Ecto neural progenitor cell (in vitro differentiated cells): ENCODE data around the gene HK3.
A peak's percentile ranks its signal among the peaks of the same experiment; 100 is the strongest.

Source experiments
- DNase-seq: peaks from one replicate; pipeline ENCODE4 v3.0.0-alpha.2; 2018; ENCODE audit warnings: low spot score

HK3 gene

DNA sequence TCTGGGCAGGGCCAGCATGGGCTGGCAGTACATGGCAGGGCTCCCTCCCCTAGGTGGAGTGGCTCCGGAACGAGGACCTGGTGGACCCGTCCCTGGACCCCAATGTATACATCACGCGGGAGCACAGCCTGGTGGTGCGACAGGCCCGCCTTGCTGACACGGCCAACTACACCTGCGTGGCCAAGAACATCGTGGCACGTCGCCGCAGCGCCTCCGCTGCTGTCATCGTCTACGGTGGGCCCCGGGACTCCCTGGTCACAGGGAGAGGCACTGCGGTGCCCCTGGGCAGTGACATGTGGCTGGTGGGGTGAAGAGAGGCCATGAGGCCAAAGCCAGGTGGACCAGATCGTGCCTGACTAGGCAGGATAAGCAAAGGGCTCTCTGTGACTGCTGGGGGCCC, 30.4 kb downstream of the HK3 start:
- DNase-seq = no peak

DNA sequence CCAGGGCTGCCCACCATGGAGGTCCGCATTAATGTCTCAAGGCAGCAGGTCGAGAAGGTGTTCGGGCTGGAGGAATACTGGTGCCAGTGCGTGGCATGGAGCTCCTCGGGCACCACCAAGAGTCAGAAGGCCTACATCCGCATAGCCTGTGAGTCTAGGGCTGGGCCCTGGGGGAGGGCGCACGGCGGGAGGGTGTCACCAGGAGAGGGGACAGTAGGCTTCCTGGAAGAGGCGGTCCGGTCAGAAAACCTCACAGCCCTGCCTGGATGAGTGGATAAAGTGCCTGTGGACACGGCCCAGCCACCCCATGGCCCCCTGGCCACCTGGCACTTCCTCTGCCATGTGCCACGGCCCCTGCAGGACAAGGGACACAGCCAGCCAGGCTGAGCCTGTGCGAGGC, 31.0 kb downstream of the HK3 start:
- no peak for DNase-seq

DNA sequence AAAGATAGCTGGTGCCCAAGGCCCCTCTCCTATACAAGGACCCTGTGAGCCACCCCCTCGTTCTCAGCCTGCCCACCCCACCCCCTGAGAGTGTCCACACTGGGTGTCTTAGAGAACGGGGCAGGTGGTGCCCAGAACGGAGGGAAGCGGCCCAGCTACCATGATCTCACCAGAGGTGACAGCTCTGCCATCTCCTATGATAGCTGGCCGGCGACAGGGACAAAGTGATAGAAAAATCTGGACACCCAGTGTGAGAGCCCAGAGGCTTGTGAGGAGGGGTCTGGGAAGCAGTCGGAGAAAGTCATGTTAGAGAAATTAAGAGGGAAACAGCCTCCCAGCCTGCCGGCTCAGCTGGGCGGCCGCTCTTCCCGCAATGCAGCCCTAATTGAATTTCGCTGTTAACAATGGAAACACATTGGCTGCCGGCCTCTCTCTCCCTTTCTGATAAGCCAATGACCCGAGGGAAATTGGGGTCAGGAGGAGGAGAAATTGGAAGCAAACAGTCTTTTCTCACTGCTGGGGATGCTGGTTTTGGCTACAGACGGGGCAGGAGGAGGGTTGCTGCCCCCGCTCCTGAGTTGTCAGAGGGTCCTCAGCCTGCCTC, 32.3 kb downstream of the HK3 start:
- peak; percentile 85 for DNase-seq

DNA sequence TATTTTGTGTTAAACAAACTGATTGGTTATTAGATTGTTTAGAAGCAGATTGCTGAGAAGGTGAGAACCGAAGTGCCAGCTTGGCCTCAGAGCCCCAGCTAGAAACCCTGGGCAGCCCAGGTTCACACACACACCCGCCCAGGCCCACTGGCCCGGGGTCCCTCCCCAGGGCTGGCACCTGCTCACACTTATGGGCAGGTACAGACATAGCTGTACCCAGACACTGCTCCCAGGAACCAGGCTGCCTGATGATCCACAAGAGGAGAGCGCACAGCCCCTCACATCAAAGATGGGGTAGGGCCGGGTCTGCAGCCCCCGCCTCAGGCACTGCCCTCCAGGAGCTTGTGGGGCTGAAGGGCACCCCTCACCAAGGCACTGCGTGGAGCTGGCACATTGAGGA, 33.2 kb downstream of the HK3 start:
- no peak for DNase-seq

DNA sequence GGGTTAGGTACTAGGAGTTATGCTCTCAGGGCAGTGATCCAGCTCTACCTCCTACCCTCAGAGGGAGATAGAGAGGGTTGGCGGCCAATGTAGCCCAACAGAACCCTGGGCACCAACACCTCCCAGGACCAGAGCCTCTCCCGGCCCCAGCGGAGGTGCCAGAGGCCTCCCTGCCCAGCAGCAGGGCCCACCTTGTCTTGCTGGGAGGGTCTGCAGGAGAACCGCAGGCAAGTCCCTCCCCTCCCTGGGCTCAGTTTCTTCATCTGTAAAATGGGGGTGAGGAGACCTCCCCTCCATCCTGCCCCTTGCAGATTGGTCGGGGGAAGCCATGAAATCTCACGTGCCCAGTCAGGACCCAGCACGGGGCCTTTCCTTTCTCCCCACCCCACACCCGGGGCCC, 34.4 kb downstream of the HK3 start:
- no peak for DNase-seq

DNA sequence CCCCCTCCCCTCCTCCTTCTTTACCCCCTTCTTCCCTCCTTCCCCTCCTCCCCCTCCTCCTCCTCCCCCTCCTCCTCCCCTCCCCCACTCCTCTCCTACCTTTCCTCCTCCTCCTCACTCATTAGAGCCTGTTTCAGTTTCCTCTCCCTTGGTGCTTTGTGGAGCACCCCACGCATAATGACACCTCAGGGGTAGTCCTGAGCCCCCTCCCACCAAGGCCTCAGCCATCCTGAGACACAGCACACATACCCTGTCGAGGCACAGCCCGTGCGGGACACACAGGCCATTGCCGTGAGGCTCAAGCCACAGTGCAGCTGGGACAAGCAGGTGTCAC, 35.4 kb downstream of the HK3 start:
- DNase-seq = no peak

DNA sequence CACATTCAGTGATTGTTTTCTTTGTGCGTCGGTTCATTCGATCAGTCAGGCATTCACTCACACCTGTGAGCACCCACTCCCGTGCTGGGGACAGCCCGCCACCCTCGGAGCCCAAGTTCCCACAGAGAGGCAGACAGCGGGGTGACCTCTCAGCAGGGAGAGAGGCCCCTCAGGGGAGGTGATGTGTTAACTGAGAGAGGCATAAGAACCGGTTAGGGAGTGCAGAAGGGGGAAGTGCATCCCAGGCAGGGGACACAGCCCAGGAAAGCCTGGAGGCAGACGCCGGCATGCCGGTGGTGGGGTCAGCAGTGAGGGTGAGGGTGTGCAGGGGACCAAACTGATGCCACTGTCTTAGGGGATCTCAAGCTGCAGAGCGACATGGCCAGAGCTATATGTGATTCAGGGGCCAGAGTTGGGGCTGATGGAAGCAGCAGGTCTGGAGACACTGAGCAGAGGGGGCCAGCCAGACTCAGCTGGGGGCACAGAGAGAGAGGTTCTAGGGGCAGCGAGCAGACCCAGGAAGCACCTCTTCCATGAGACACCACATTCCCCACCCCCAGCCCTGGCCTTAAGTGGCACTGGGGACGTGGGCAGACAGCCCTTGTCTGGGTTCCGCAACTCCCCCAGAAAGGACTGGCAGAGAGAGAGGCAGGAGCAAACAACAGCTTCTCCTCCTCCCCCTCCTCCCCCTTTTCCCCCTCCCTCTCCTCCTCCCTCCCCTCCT, 35.9 kb downstream of the HK3 start:
- no peak for DNase-seq

DNA sequence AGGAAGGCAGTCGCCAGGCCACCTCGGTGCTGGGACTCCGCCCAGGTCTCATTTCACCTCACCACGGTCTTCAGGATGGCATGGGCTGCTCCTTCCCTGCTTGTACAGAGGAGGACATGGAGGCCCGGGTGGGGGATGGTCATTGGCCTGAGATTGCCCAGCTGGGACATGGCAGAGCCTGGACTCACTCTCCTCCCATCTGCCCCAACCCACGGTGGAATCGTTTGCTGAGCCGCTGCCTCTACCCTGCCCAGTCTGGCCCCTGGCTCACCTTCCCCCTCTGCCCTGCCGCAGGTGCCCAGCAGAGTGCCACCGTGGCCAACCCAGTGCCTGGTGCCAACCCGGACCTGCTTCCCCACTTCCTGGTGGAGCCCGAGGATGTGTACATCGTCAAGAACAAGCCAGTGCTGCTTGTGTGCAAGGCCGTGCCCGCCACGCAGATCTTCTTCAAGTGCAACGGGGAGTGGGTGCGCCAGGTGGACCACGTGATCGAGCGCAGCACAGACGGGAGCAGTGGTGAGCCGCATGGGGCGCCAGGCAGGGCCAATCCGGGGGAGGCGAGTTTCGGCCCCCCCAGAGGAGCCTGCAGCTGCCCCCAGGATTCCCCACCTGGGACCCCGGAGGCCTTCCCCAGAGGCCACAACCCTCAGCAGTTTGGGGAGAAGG, 36.7 kb downstream of the HK3 start:
- DNase-seq = no peak

DNA sequence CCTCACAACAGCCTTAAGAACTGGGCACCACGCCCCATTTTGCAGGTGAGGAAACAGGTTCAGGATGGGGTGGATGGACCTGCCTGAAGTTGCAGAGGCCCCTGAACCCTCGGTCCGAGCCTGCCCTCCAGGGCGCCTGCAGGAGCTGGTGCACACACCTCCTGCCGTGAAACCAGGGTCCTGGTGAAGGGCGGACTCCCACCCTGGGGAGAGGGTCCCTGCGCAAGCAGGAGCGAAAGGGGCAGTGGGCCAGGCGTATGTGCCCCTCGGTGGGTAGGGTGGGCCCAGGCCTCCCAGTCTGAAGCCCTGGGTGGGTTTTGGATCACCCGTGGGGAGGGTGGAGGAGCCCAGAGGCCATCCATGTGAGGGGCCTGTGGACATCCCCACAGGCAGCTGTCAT, 37.9 kb downstream of the HK3 start:
- no peak for DNase-seq

DNA sequence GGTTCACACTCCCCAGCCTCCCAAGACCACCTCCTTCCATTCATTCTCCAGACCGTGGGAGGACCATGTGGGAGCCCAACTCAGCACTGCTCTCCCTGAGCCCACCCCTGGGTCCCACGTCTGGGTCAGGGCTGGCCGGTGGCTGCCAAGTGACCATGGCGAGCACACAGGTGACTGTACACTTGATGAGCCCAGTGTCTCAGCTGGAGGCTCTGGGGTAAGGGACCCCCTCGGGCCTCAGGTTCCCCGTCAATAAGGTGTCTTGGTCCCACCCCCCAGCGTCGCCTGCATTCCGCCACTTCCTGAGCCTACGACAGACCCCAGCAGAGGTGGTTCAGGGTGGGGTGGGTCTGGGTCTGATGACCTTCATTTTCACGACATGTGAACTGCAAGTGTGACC, 38.8 kb downstream of the HK3 start:
- DNase-seq = no peak

DNA sequence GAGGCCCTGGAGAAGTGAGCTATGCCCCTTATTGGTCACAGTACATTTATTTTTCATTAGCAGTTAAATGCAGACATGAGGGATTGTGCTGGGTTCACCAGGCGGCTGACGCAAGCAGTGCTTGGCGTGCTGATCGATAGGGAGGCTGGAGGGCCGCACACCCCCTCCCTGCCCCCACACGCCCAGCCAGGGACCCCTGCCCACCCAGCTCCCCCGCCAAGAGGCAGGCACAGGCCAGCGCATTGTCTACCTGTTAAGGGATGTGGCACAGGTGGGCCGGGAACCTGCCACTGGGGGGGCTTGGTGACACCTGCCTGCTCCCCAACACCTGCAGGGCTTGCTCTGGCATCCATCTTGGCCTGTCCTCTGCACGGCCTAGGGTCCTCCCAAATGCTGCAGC, 39.2 kb downstream of the HK3 start:
- no peak for DNase-seq

DNA sequence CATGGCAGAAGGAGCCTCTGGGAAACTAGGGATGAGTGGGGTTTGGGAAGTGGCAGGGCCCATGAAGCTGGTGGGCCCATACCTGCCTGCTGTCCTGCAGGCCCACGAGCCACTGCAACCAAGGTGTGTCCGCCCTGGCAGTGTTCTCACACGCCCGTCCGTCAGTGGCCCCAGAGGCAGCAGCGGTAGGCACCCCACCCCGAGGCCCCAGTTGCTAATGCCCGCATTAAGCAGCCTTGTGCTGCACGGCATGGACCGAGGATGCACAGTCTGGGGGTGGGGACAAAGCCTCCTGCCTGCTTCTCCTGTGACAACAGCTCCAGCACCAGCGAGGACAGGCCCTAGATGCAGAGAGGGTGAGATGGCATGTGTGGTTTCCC, 41.3 kb downstream of the HK3 start:
- no peak for DNase-seq

DNA sequence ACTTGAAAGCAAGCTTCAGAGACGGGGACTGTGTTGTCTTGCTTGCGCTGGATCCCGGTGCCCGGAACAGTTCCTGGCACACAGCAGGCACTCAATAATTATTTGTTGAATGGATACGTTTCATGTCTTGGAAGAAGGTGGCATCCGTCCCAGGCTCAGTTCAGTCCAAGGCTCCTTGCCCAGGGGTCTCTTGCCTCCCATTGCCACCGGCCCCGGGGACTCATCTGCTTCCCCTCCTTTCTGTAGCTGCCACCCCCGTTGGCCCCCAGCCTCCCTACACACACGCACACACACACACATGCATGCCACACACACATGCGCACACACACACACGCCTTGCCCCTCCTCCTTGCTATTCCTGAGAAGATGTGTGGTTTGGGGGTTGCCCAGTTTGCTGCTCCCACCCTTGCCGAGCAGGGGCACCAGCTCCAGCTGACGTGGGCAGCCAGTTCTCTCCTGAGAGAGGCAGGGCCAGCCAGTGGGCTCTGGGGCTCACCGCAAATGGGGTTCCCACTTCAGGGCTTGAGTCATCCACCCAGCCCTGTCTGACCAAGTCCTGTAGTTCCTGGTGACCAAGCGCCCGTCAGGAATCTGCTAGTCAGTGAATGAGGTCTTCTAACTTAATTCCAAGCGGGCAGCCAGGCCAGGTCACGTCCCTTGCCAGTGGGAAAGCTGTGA, 41.8 kb downstream of the HK3 start:
- DNase-seq = no peak

DNA sequence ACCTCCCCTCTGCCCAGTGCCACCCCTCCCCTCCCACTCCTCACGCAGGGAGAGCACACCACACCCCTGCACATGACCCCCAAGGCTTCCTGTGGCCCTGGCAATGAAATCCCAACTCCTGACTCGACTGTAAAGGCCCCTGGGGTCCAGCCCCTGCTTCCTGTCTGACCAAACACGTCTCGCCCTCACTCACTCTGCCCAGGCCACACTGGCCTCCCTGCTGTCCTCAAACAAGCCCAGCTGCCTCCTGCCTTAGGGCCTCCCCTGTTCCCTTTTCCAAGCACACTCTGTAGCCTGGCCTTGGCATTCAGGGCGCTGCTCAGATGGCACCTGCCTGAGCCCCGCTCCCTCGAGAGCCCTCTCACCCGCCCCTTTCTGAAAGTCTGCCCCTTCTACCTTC, 42.4 kb downstream of the HK3 start:
- DNase-seq = no peak

DNA sequence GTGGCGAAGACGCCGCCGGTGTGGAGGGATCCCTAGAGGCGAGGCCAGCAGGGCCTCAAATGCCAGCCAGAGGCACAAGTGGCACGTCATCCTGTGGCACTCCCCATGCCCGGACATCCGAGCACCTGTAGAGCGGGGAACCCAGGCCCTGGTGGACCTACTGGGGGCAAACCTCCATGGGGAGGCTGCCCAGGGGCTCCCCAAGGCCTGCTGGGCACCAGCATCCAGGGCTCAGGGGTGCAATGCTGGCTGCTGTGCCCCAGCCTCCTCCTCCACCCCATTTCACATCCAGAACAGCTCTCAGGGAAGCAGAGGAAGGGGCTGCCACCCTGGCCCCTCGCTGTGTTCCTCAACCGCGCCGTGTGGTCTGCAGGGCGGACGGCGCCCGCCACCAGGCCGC, 43.5 kb downstream of the HK3 start:
- DNase-seq = no peak

DNA sequence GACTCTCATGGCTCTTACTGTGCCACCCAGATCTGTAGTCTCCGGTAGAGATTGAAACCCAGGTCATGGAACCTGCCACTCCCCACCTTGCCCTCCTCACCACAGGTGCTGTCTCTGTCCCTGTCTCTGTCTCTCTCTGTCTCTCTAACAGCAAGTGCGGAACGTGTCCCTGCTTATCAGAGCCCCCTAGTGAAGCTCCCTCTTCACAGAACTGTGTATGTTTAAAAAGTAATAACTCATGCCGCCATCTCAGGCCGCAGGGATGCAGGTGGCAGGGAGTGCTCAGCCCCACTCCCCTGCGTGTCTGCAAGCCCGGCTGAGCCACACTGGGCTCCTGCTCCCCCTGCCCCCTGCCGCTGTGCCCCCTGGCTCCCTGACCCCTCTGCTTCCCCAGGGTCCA, 45.0 kb downstream of the HK3 start:
- DNase-seq = no peak

DNA sequence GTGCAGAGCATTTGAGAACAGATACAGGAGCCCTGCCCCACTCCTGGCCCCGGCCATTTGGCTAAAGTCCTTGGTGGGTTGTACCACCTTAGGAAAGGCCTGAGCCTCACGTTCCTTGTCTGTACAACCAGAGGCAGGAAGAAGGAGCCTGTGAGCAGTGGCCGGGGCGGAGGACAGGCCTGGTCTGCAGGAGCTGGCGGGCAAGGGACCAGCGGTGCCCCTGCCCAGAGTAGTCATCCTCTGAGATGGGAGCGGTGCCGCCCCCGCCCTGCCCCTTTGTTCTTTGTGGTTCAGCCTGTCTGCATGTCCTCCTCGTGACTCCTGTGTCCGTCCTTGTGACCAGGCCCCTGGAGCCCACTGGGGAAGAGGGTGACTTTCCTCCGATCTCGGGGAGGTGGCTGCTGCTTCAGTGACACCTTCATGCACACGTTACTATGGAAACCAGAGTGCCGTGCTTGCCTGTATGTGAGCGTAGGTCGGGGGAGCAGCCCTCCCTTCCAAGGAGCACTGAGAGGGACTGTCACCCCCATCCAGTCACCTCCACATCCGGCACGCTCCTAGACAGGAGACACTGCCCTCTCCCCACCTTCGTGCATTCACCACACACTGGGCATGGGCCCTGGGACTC, 45.9 kb downstream of the HK3 start:
- DNase-seq = no peak

DNA sequence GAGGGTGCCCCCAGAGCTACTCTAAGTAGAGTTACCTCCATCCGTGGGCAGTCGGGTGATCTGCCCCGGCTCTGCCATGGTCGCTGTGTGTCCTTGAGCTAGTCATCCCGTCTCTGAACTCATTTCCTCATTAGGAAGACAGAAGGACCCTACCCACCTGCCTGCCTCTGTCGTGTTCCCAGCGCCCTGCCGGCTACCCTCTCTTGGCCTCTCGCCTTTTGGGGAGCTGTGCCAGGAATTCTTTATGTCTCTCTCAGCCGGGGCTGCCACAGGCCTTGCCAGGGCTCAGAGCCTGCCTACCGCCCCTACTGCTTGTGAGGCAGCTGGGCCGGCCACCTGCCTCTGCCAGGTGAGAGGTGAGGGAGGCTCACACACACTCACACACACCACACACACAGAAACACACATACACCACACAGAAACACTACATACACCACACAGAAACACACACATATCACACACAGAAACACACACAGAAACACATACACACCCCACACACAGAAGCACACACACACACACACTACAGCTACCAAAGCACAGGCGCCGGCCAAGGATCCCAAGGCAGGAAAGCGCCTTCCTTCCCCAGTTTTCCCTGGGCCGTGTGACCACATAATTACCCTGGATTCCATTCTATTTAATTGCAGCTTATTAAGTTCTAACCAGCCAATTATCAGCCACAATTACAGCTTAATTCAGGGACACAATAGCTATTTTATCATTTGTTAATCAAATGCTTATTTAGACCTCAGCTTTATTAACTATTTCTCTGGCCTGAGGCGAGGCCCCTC, 47.1 kb downstream of the HK3 start:
- no peak for DNase-seq

DNA sequence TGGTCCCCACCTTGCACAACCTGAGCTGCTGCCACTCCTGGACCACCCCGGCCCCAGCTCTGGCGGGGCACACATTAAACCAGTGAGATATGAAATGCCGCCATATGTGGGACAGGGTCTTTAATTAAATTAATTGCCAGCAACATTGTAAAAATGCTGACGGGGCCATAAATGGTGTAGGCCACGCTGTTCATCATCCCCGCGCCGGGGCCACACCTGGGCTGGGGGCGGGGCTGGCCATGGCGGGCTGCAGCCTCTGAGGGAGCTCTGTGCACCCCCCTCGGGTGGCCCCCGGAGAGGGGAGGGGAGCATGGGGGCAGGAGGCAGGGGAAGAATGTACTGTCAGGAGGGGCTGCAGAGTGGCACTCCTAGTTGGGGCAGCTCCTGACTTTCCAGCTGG, 47.8 kb downstream of the HK3 start:
- no peak for DNase-seq

DNA sequence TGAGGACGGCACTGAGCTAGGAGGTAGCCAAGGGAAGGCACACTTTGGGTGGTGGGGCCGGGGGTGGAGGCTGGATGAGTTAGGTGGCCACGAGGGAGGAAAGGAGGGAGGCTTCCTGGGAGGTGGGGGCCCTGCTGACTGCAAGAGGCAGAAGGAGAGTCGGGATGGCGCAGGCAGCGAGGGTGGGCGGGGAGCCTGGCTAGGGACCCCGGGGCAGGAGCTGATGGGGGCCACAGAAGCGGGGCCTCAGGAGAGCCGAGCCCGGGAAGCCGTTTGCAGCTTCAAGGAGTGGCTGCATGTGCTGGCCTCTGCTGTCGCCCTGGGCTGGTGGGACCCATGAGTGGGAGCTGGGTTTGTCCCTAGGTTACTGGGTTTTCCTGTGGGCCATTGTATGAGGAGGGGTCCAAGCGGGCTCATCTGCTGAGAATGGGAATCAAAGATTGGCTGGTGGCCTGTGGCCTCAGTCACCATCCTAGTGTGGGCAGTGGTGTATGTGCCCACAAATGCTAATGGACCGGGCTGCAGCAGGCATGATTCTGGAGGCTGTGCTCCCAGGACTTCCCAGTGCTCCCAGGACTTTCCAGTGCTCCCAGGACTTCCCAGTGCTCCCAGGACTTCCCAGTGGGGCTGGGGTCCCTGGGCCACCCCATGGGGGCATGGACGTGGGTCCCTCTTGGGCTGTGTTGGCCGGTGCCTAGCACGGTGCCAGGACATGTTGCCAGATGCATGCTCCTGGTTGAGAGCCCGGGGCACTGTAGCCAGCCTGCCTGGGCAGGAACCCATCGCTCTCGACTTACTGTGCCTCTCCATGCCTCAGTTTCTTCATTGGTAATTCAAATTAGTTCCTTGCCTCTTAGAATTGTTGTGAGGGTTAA, 48.5 kb downstream of the HK3 start:
- no peak for DNase-seq

DNA sequence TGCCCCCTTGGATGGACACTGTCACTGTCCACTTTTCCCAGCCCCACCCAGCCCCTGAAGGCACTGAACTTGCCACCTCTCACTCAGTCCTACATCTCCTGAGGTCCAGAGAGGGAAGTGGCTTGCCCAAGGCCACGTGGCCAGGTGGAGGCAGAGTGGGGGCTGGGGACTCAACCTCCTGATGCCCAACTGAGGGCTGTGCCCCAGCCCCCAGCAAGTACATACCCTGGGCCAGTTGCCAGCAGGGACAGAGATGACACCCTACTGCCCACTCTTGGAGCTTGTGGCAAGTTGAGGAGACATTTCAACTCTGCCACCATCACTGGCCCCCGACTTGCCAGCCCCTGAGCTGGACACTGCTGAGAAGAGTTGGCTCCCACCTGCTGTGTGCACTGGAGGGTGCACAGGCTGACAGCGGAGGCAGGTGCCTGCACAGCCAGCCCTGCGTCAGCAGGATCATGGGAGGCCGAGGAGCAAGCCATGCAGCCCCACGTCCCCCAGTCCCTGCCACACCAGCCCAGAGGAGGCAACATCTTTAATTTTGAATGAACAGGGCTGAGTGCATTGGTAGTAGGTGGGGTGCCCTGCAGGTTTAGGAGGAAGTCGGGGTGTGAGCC, 49.4 kb downstream of the HK3 start:
- no peak for DNase-seq
